Testis (tissue), 5 donors: Measurements from ENCODE around the gene RPE. TPM values are rescaled to one million over a fixed set of nuclear protein-coding genes. Genes with fewer than 3 reads are reported as not detected.

Experiments used
- DNase-seq: peaks from one replicate; pipeline ENCODE4 v3.0.0-alpha.2; 2019
- H3K27ac ChIP-seq, 2 donors: fragments of 200-600 bp; sonication (generic); one replicate each; pipeline ENCODE4 v1.5.1; 2019
- H3K27me3 ChIP-seq: fragments of 200-600 bp; sonication (generic); one replicate; pipeline ENCODE4 v1.5.1; 2019
- H3K36me3 ChIP-seq: fragments of 200-600 bp; sonication (generic); one replicate; pipeline ENCODE4 v1.5.1; 2017; ENCODE audit warnings: low read depth; ENCODE audit errors: missing control alignments
- H3K4me1 ChIP-seq: fragments of 200-600 bp; sonication (generic); one replicate; pipeline ENCODE4 v1.5.1; 2019
- H3K4me3 ChIP-seq, 2 donors: fragments of 200-600 bp; sonication (generic); one replicate each; pipeline ENCODE4 v1.5.1; 2017 to 2019
- H3K9me3 ChIP-seq: fragments of 200-600 bp; sonication (generic); one replicate; pipeline ENCODE4 v1.5.1; 2017
- CTCF ChIP-seq, 3 experiments: fragments of 450-650 bp in 2 of 3; fragments of 200-600 bp in 1 of 3; sonication (generic) in 1 of 3; IDR thresholded peaks; one replicate each; pipeline ENCODE4 v1.5.1; 2016 to 2019; ENCODE audit warnings: antibody characterized with exemption in 3 of 3, mild to moderate bottlenecking in 2 of 3, moderate library complexity in 1 of 3
- POLR2A ChIP-seq: fragments of 450-650 bp; IDR thresholded peaks from one replicate; pipeline ENCODE4 v1.6.1; 2017; ENCODE audit warnings: antibody characterized with exemption, mild to moderate bottlenecking, moderate library complexity
- WGBS, 2 donors: methylation state at CpG; one replicate each; pipeline ENCODE4 v1.1.5; 2018; 5-methylcytosine and 5-hydroxymethylcytosine counted together
- intact Hi-C: fragments of 100-400 bp; cut with DNase I; formaldehyde crosslinking; loops from one replicate; pipeline ENCODE4 v1.15.1; 2023; ENCODE audit warnings: low total_unique reads
- long read RNA-seq, 2 donors: transcript quantifications; one replicate each; lab custom pipeline, GENCODE V29; 2026
- polyA plus RNA-seq: library from polyadenylated mRNA; stranded (reverse); fragments of 350-450 nt; fragmentation: Illumina TruSeq; extraction: RNeasy Lipid Tissue Mini Kit (QIAGEN cat#74804); gene quantifications from one replicate; pipeline ENCODE4 v1.2.3, GENCODE V29; 2014; ENCODE audit warnings: low read depth, low replicate concordance; ENCODE audit not compliant: insufficient read depth
- total RNA-seq, 2 donors: library from RNA; depleted of rRNA; stranded (reverse); fragments of >200 nt; gene quantifications; one replicate each; pipeline ENCODE4 v1.2.3, GENCODE V29; 2016

The RPE gene
- 10 to 100 TPM; 35.9 to 58.7 TPM for total RNA-seq
- 26.9 TPM for polyA plus RNA-seq
- long read RNA-seq, donor 1, transcript RPE-202 (6 exons, 2,569 nt): major isoform, 15 of 18 reads
- long read RNA-seq, donor 1, partial matches to known transcripts: 0 of 18 reads
- long read RNA-seq, donor 1, other reads (novel, unspliced or antisense): 0 of 18 reads
- long read RNA-seq, donor 2, transcript RPE-202 (6 exons, 2,569 nt): major isoform, 14 of 16 reads
- long read RNA-seq, donor 2, partial matches to known transcripts: 0 of 16 reads
- long read RNA-seq, donor 2, other reads (novel, unspliced or antisense): 0 of 16 reads

GRCh38 chr2:210002158-210003157, at the start of gene RPE:
TSS of gene RPE (plus strand) at chr2:210002638. CDS start at chr2:210002662, 24 bp downstream.
- H3K4me3 ChIP-seq: peak within 1 kb of the TSS; percentile 75 to 90
- 0% methylated on average over 32 to 47 of the region's 58 CpGs for WGBS, 2 donors
- intact Hi-C loops: no loop called here
- peak; percentile 97 for DNase-seq
- peak within 1 kb of the TSS; percentile 80 for H3K27ac ChIP-seq
- no peaks in the 10 kb centered on the region for H3K27me3 ChIP-seq
- H3K36me3 ChIP-seq: no peaks in the 10 kb centered on the region
- TF ChIP-seq CTCF (IDR thresholded peaks at IDR 0.05): no peak
- TF ChIP-seq POLR2A: no peak
- no peaks in the 10 kb centered on the region for H3K9me3 ChIP-seq
- peaks cover 11% of the 10 kb centered on the region for H3K4me1 ChIP-seq

- 62 to 88% methylated on average over 2 of the region's 2 CpGs for WGBS, 2 donors
- Histone ChIP-seq H3K27me3 (no peaks in the 10 kb centered on the region), H3K36me3 (no peaks in the 10 kb centered on the region), H3K27ac (no peak overlapping the region), H3K9me3 (no peaks in the 10 kb centered on the region), H3K4me1 (no peaks in the 10 kb centered on the region), H3K4me3 (no peak overlapping the region)
- TF ChIP-seq POLR2A (no peak), CTCF (IDR thresholded peaks at IDR 0.05) (no peak)
- intact Hi-C loops: no loop called here
- no peak for DNase-seq
These were observed 46.2 kb upstream of the RPE start for GRCh38 chr2:209956271-209956670.

- H3K4me3 ChIP-seq: no peak overlapping the region
- H3K4me1 ChIP-seq: no peaks in the 10 kb centered on the region
- no peaks in the 10 kb centered on the region for H3K27me3 ChIP-seq
- WGBS, 2 donors: 79 to 86% methylated on average over 2 of the region's 2 CpGs
- no peaks in the 10 kb centered on the region for H3K9me3 ChIP-seq
- DNase-seq: no peak
- no peak overlapping the region for H3K27ac ChIP-seq
- no peak for TF ChIP-seq CTCF (IDR thresholded peaks at IDR 0.05)
- no peak for TF ChIP-seq POLR2A
- H3K36me3 ChIP-seq: no peaks in the 10 kb centered on the region
- intact Hi-C loops: no loop called here
These were observed 44.4 kb upstream of the RPE start for GRCh38 chr2:209958016-209958415.

GRCh38 chr2:209960045-209960444, 42.4 kb upstream of the RPE start:
- H3K4me3 ChIP-seq: no peak overlapping the region
- TF ChIP-seq CTCF (IDR thresholded peaks at IDR 0.05) (no peak), POLR2A (no peak)
- no peaks in the 10 kb centered on the region for H3K27me3 ChIP-seq
- H3K36me3 ChIP-seq: no peaks in the 10 kb centered on the region
- no peak overlapping the region for H3K27ac ChIP-seq
- intact Hi-C loops: no loop called here
- no peaks in the 10 kb centered on the region for H3K4me1 ChIP-seq
- 57 to 61% methylated on average over 7 of the region's 7 CpGs for WGBS, 2 donors
- H3K9me3 ChIP-seq: no peaks in the 10 kb centered on the region
- no peak for DNase-seq
